ENCODE results near the gene C3orf22. TPM values are rescaled to one million over a fixed set of nuclear protein-coding genes. Genes with fewer than 3 reads are reported as not detected.

The C3orf22 gene
- total and polyA plus RNA-seq, 12 donors: 0.26 TPM; not detected in 11

DNA sequence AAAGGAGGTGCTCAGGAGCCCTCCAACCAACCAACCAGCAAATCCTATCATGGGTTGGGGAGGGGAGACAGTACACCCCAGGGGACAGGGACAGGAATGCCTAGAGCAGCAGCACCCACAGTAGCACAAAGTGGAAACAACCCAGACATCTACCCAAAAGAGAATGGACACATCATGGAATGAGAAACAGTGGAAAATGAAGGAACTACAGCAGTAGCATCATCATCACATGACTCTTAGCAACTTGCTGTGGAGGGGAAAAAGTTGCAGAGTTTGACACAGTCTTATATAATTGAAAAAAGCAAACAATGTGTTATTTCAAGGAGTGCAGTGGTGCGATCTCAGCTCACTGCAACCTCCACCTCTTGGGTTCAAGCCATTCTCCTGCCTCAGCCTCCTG lies 11.0 kb downstream of the C3orf22 start:
- H3K9me3 ChIP-seq: no peaks in the 10 kb centered on the region
- no peak overlapping the region for H3K27ac ChIP-seq
- TF ChIP-seq, protein P1, sequence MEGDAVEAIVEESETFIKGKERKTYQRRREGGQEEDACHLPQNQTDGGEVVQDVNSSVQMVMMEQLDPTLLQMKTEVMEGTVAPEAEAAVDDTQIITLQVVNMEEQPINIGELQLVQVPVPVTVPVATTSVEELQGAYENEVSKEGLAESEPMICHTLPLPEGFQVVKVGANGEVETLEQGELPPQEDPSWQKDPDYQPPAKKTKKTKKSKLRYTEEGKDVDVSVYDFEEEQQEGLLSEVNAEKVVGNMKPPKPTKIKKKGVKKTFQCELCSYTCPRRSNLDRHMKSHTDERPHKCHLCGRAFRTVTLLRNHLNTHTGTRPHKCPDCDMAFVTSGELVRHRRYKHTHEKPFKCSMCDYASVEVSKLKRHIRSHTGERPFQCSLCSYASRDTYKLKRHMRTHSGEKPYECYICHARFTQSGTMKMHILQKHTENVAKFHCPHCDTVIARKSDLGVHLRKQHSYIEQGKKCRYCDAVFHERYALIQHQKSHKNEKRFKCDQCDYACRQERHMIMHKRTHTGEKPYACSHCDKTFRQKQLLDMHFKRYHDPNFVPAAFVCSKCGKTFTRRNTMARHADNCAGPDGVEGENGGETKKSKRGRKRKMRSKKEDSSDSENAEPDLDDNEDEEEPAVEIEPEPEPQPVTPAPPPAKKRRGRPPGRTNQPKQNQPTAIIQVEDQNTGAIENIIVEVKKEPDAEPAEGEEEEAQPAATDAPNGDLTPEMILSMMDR (IDR thresholded peaks at IDR 0.05): no peak
- H3K36me3 ChIP-seq: no peaks in the 10 kb centered on the region
- DNase-seq (no peak), ATAC-seq (no peak)
- H3K27me3 ChIP-seq: peaks cover 0 to 21% (median 9%) of the 10 kb centered on the region in 7 donors
- intact Hi-C loops (cut with DNase I): no loop called here
- 71 to 74% methylated on average over 1 of the region's 1 CpG for WGBS, 2 donors
- peaks cover 0 to 5% (median 0%) of the 10 kb centered on the region in 9 donors for H3K4me1 ChIP-seq
- no peak overlapping the region for H3K4me3 ChIP-seq

DNA sequence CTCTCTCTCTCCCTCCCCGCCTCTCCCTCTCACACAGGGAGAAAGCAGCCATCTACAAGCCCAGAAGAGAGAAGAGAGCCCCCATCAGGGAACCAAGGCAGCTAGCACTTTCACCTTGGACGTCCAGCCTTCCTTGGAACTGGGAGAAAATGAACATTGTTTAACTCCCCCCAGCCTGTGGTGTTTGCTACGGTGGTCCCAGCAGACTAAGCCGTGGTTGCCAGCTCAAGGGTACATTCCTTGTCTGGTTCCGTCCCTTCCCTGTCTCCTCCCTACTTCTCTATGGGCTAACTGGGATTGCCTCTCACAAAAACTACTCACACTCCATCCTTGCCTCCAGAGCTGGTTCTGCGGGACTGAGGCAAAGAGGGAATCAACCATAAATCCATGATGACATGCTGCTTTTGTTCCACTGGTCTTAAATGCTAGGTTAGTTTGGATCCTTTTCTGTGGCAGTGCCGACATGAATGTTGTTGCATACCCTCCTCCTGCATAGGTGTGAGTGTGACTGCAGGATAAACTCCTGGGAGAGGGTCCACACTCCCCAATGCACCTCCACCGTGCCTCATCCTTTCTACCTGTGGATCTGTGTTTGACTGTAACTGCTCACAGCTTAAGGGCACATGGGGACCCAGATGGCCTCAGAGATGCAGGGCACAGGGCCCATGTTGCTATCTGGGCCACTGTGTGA lies 12.0 kb downstream of the C3orf22 start:
- peaks cover 0 to 5% (median 0%) of the 10 kb centered on the region in 9 donors for H3K4me1 ChIP-seq
- intact Hi-C loops (cut with DNase I): no loop called here
- H3K4me3 ChIP-seq: no peak overlapping the region
- DNase-seq (no peak), ATAC-seq (no peak)
- H3K36me3 ChIP-seq: no peaks in the 10 kb centered on the region
- peaks cover 0 to 31% (median 19%) of the 10 kb centered on the region in 7 donors for H3K27me3 ChIP-seq
- TF ChIP-seq, protein P1 (IDR thresholded peaks at IDR 0.05): no peak
- H3K9me3 ChIP-seq: no peaks in the 10 kb centered on the region
- H3K27ac ChIP-seq: no peak overlapping the region
- 75 to 86% methylated on average over 8 of the region's 8 CpGs for WGBS, 2 donors

DNA sequence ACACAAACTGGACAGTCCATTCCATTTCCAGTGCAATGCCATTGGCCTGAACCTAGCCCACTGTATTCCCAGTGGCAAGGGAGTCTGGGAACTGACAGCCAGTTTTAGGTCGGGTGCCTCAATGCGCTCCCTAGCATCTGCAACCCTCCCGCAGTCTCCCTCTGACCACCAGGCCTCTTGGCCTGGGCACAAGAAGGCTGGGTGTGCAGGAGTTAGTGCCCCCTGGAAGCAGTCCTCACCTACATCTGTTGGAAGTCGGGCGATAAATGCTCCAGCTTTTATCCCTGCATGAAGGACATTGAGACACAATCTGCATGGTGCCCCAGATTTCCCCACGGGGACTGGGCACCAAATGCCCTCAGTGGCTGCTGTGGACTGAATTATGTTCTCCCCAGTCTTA lies 12.7 kb downstream of the C3orf22 start:
- no peak overlapping the region for H3K27ac ChIP-seq
- DNase-seq (no peak), ATAC-seq (no peak)
- intact Hi-C loops (cut with DNase I): no loop called here
- H3K36me3 ChIP-seq: no peaks in the 10 kb centered on the region
- no peaks in the 10 kb centered on the region for H3K9me3 ChIP-seq
- H3K27me3 ChIP-seq: peaks cover 0 to 38% (median 23%) of the 10 kb centered on the region in 7 donors
- TF ChIP-seq, protein P1 (IDR thresholded peaks at IDR 0.05): no peak
- H3K4me1 ChIP-seq: peaks cover 0 to 5% (median 0%) of the 10 kb centered on the region in 9 donors
- no peak overlapping the region for H3K4me3 ChIP-seq
- 89 to 95% methylated on average over 6 of the region's 6 CpGs for WGBS, 2 donors

DNA sequence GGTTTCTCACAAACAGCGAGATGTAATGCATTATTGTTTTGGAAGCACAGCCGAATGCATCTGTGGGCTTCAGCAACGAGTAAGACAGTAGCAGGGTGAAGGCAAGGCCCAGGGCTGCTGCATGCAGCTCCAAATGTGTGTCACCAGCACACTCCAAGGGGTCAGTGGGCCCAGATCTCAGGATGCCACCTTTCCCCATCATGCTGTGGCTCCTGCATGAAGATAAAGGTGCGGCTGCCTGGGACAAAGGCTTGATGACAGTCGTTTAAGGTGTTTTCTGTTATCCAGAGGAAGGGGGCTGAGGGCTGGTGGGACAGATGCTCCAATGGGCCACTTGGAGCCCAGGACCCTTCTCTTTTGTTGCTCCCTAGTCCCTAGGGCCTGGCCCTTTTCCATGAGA lies 13.2 kb downstream of the C3orf22 start:
- DNase-seq (no peak), ATAC-seq (no peak)
- Histone ChIP-seq H3K4me3 (no peak overlapping the region), H3K4me1 (peaks cover 0 to 9% (median 0%) of the 10 kb centered on the region in 9 donors), H3K9me3 (no peaks in the 10 kb centered on the region), H3K36me3 (no peaks in the 10 kb centered on the region), H3K27me3 (peaks cover 0 to 43% (median 27%) of the 10 kb centered on the region in 7 donors), H3K27ac (no peak overlapping the region)
- intact Hi-C loops (cut with DNase I): no loop called here
- 75 to 83% methylated on average over 5 of the region's 5 CpGs for WGBS, 2 donors
- TF ChIP-seq, protein P1 (IDR thresholded peaks at IDR 0.05): no peak

Data from heart right ventricle (tissue), 16 donors.